HTERT RPE-1 (cell line): ENCODE data around the gene OR4D2.
"Not testable (repeated sequence)": the region's sequence is repeated elsewhere in the genome, so short reads cannot be mapped to it uniquely, and the experiment has no call there.

ENCODE experiments used
- in situ Hi-C: fragments of 300-500 bp; cut with MboI; formaldehyde crosslinking; loops from 4 replicates; pipeline ENCODE4 v1.14.3; 2020; ENCODE audit warnings: low sequenced_read_pairs

Gene OR4D2

GRCh38 chr17:58166682-58167081, at the start of gene OR4D2:
Gene OR4D2 (plus strand): TSS chr17:58166982. CDS start chr17:58169656, 2,674 bp downstream.
- in situ Hi-C loops = no loop called here

- in situ Hi-C loops = no loop called here
These were observed 49.4 kb upstream of the OR4D2 start for GRCh38 chr17:58117382-58117781.

GRCh38 chr17:58119491-58119890, 47.3 kb upstream of the OR4D2 start:
- in situ Hi-C loops = no loop called here

GRCh38 chr17:58120195-58120822, 46.5 kb upstream of the OR4D2 start:
- in situ Hi-C loops = no loop called here

GRCh38 chr17:58121925-58122324, 44.9 kb upstream of the OR4D2 start:
- in situ Hi-C loops = no loop called here

GRCh38 chr17:58127846-58128245, 38.9 kb upstream of the OR4D2 start:
- in situ Hi-C loops = no loop called here

- in situ Hi-C loops = not testable (repeated sequence)
These were observed 34.1 kb upstream of the OR4D2 start for GRCh38 chr17:58132697-58133096.

GRCh38 chr17:58136669-58137279, 30.0 kb upstream of the OR4D2 start:
- in situ Hi-C loops = no loop called here

GRCh38 chr17:58141505-58141904, 25.3 kb upstream of the OR4D2 start:
- in situ Hi-C loops = no loop called here

- in situ Hi-C loops = not testable (repeated sequence)
These were observed 23.4 kb upstream of the OR4D2 start for GRCh38 chr17:58143335-58143734.

- in situ Hi-C loops = no loop called here
These were observed 22.0 kb upstream of the OR4D2 start for GRCh38 chr17:58144801-58145200.

- in situ Hi-C loops = no loop called here
These were observed 18.8 kb upstream of the OR4D2 start, which contains the start of gene OR4D1 for GRCh38 chr17:58147930-58148434. Gene OR4D1 (plus strand): TSS chr17:58148384. CDS start chr17:58155154, 6,770 bp downstream.

- in situ Hi-C loops = no loop called here
These were observed 18.2 kb upstream of the OR4D2 start for GRCh38 chr17:58148609-58149008.

- in situ Hi-C loops = no loop called here
These were observed 16.4 kb upstream of the OR4D2 start for GRCh38 chr17:58150394-58150793.

GRCh38 chr17:58153046-58153445, 13.7 kb upstream of the OR4D2 start:
- in situ Hi-C loops = no loop called here

- in situ Hi-C loops = no loop called here
These were observed 13.1 kb upstream of the OR4D2 start for GRCh38 chr17:58153671-58154070.

- in situ Hi-C loops = no loop called here
These were observed 9.7 kb upstream of the OR4D2 start for GRCh38 chr17:58156839-58157803.

- in situ Hi-C loops = no loop called here
These were observed 8.6 kb upstream of the OR4D2 start for GRCh38 chr17:58158181-58158580.

- in situ Hi-C loops = no loop called here
These were observed 5.2 kb upstream of the OR4D2 start for GRCh38 chr17:58161566-58161965.

GRCh38 chr17:58165981-58166380, 801 bp upstream of the OR4D2 start:
- in situ Hi-C loops = no loop called here

- in situ Hi-C loops = no loop called here
These were observed 3.8 kb downstream of the OR4D2 start for GRCh38 chr17:58170622-58171021.
